ENCODE data around the gene CTAGE4.
"Not testable (repeated sequence)": the region's sequence is repeated elsewhere in the genome, so short reads cannot be mapped to it uniquely, and the experiment has no call there.

The CTAGE4 gene

DNA sequence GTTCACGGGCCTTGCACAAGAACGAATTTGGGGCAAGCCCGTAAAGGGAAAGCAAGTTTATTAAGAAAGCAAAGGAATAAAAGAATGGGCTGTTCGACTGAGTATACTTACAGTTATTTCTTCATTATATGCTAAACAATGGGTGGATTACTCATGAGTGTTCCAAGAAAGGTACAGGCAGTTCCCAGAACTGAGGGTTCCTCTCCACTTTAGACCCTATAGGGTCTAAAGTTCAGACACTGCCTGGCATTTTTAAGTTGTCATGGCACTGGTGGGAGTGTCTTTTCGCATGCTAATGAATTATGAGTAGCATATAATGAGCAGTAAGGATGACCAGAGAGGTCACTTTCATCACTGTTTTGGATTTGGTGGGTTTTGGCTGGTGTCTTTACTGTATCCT is 22.0 kb downstream of the CTAGE4 start:
- H3K9ac ChIP-seq (ENCODE audit: low read length); H2BK120ac ChIP-seq (ENCODE audit: low read depth, low read length); H3K4me3 ChIP-seq (ENCODE audit: insufficient read depth in 1 of 2, low read depth in 1 of 2, low read length in 2 of 2); H2BK15ac ChIP-seq (ENCODE audit: low read depth, poor library complexity, severe bottlenecking); H2BK5ac ChIP-seq (ENCODE audit: low read depth, low read length, poor library complexity, severe bottlenecking); DNase-seq; H4K8ac ChIP-seq (ENCODE audit: low read length); H3K9me3 ChIP-seq (ENCODE audit: control insufficient read depth, low read length); H3K27ac ChIP-seq (ENCODE audit: low read length, poor library complexity, severe bottlenecking); H3K4me1 ChIP-seq (ENCODE audit: control insufficient read depth, insufficient read depth, low read depth, low read length); H3K27me3 ChIP-seq (ENCODE audit: control insufficient read depth in 1 of 2, insufficient read depth in 1 of 2, low read length in 2 of 2); H3K14ac ChIP-seq (ENCODE audit: low read length in 2 of 2); H4K91ac ChIP-seq (ENCODE audit: low read length); H2AK5ac ChIP-seq (ENCODE audit: low read length, severe bottlenecking); H3K23ac ChIP-seq (ENCODE audit: low read length in 2 of 2); H3K36me3 ChIP-seq (ENCODE audit: control insufficient read depth in 1 of 2, insufficient read depth in 2 of 2, low read depth in 1 of 2, low read length in 2 of 2); H3K4me2 ChIP-seq (ENCODE audit: low read length, poor library complexity, severe bottlenecking); H3K18ac ChIP-seq (ENCODE audit: low read depth in 1 of 2, low read length in 2 of 2); H3K79me1 ChIP-seq (replicated peaks; ENCODE audit: low read length, poor library complexity, severe bottlenecking); H2AFZ ChIP-seq (ENCODE audit: low read depth, low read length); H3K4ac ChIP-seq (ENCODE audit: low read depth in 1 of 2, low read length in 2 of 2); H2BK12ac ChIP-seq (ENCODE audit: low read length in 2 of 2): not testable (repeated sequence)
- WGBS: no CpG with 5 or more reads among the region's 5 CpGs

DNA sequence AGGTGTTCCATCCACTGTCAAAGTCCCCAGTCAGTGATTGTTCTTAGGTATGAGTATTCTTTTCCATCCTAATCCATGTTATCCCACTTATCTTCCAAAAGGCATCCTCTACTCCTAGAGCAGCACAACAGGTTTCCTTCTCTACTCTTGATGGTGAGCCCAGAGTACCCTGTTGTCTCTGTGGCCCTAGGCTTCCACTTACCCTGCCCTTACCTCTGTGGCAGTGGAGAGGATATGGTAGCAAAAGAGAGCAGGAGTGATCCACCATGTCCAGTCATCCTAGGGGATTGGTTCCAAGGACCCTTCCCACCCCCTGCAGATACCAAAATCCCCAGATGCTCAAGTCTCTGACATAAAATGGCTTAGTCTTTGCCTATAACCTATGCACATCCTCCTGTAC is 33.9 kb downstream of the CTAGE4 start:
- H3K27ac ChIP-seq (ENCODE audit: low read length, poor library complexity, severe bottlenecking); H2BK12ac ChIP-seq (ENCODE audit: low read length in 2 of 2); H3K9me3 ChIP-seq (ENCODE audit: control insufficient read depth, low read length); H3K79me1 ChIP-seq (replicated peaks; ENCODE audit: low read length, poor library complexity, severe bottlenecking); H3K4ac ChIP-seq (ENCODE audit: low read depth in 1 of 2, low read length in 2 of 2); H3K4me2 ChIP-seq (ENCODE audit: low read length, poor library complexity, severe bottlenecking); H3K4me3 ChIP-seq (ENCODE audit: insufficient read depth in 1 of 2, low read depth in 1 of 2, low read length in 2 of 2); H2AFZ ChIP-seq (ENCODE audit: low read depth, low read length); H3K18ac ChIP-seq (ENCODE audit: low read depth in 1 of 2, low read length in 2 of 2); H4K8ac ChIP-seq (ENCODE audit: low read length); H2BK5ac ChIP-seq (ENCODE audit: low read depth, low read length, poor library complexity, severe bottlenecking); H3K14ac ChIP-seq (ENCODE audit: low read length in 2 of 2); H2AK5ac ChIP-seq (ENCODE audit: low read length, severe bottlenecking); H3K9ac ChIP-seq (ENCODE audit: low read length); H3K27me3 ChIP-seq (ENCODE audit: control insufficient read depth in 1 of 2, insufficient read depth in 1 of 2, low read length in 2 of 2); H3K36me3 ChIP-seq (ENCODE audit: control insufficient read depth in 1 of 2, insufficient read depth in 2 of 2, low read depth in 1 of 2, low read length in 2 of 2); DNase-seq; H3K4me1 ChIP-seq (ENCODE audit: control insufficient read depth, insufficient read depth, low read depth, low read length); H4K91ac ChIP-seq (ENCODE audit: low read length); H2BK15ac ChIP-seq (ENCODE audit: low read depth, poor library complexity, severe bottlenecking); H3K23ac ChIP-seq (ENCODE audit: low read length in 2 of 2); H2BK120ac ChIP-seq (ENCODE audit: low read depth, low read length): not testable (repeated sequence)

DNA sequence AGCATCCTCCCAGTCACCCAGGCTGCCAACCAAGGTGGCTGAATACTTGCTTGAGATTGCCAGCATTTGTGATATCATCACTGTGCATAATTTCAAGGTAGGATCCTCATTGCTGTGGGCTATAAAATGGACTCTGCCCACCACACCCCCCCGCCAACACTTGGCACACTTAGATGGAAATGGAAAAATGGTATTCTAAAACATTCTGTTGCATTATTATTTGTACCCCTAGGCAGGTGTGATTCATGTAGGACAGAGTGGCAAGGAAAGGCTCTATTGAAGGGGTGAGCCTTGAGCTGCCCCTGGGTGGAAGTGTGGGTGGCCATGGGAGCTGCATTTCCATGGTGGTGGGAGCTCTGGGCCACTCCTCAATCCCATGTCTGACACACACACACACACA is 35.3 kb downstream of the CTAGE4 start:
- not testable (repeated sequence) for H3K4ac ChIP-seq (ENCODE audit: low read depth in 1 of 2, low read length in 2 of 2); H3K36me3 ChIP-seq (ENCODE audit: control insufficient read depth in 1 of 2, insufficient read depth in 2 of 2, low read depth in 1 of 2, low read length in 2 of 2); H2AK5ac ChIP-seq (ENCODE audit: low read length, severe bottlenecking); H4K91ac ChIP-seq (ENCODE audit: low read length); H3K79me1 ChIP-seq (replicated peaks; ENCODE audit: low read length, poor library complexity, severe bottlenecking); H3K23ac ChIP-seq (ENCODE audit: low read length in 2 of 2); H3K4me3 ChIP-seq (ENCODE audit: insufficient read depth in 1 of 2, low read depth in 1 of 2, low read length in 2 of 2); H3K14ac ChIP-seq (ENCODE audit: low read length in 2 of 2); DNase-seq; H2BK12ac ChIP-seq (ENCODE audit: low read length in 2 of 2); H3K4me2 ChIP-seq (ENCODE audit: low read length, poor library complexity, severe bottlenecking); H3K4me1 ChIP-seq (ENCODE audit: control insufficient read depth, insufficient read depth, low read depth, low read length); H3K18ac ChIP-seq (ENCODE audit: low read depth in 1 of 2, low read length in 2 of 2); H3K27me3 ChIP-seq (ENCODE audit: control insufficient read depth in 1 of 2, insufficient read depth in 1 of 2, low read length in 2 of 2); H2BK120ac ChIP-seq (ENCODE audit: low read depth, low read length); H4K8ac ChIP-seq (ENCODE audit: low read length); H2BK5ac ChIP-seq (ENCODE audit: low read depth, low read length, poor library complexity, severe bottlenecking); H3K9me3 ChIP-seq (ENCODE audit: control insufficient read depth, low read length); H2BK15ac ChIP-seq (ENCODE audit: low read depth, poor library complexity, severe bottlenecking); H2AFZ ChIP-seq (ENCODE audit: low read depth, low read length); H3K9ac ChIP-seq (ENCODE audit: low read length); H3K27ac ChIP-seq (ENCODE audit: low read length, poor library complexity, severe bottlenecking)
- WGBS: no CpG with 5 or more reads among the region's 1 CpG

DNA sequence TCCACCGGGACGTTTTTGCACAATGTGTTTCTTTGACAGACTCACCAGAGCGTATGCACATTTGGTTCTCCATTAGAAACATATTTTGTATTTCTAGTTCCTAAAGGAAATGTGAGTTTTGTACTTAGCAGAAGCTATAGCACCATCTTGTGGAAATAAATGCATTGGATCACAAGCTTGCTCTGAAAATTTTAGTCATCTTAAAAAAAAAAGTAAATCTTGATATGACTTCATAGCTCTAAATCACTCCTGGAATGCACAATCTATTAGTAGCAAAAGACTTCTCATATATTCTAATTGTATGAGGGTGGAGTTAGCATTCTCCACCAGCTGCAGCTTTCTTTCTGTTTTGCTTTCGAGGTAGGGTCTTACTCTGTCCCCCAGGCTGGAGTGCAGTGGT is 35.9 kb downstream of the CTAGE4 start:
- not testable (repeated sequence) for H3K4me2 ChIP-seq (ENCODE audit: low read length, poor library complexity, severe bottlenecking); H2BK5ac ChIP-seq (ENCODE audit: low read depth, low read length, poor library complexity, severe bottlenecking); H3K23ac ChIP-seq (ENCODE audit: low read length in 2 of 2); H2BK12ac ChIP-seq (ENCODE audit: low read length in 2 of 2); H2BK15ac ChIP-seq (ENCODE audit: low read depth, poor library complexity, severe bottlenecking); H3K27me3 ChIP-seq (ENCODE audit: control insufficient read depth in 1 of 2, insufficient read depth in 1 of 2, low read length in 2 of 2); H3K9me3 ChIP-seq (ENCODE audit: control insufficient read depth, low read length); H3K4me1 ChIP-seq (ENCODE audit: control insufficient read depth, insufficient read depth, low read depth, low read length); H4K8ac ChIP-seq (ENCODE audit: low read length); H3K4ac ChIP-seq (ENCODE audit: low read depth in 1 of 2, low read length in 2 of 2); H2BK120ac ChIP-seq (ENCODE audit: low read depth, low read length); H3K4me3 ChIP-seq (ENCODE audit: insufficient read depth in 1 of 2, low read depth in 1 of 2, low read length in 2 of 2); H3K27ac ChIP-seq (ENCODE audit: low read length, poor library complexity, severe bottlenecking); H3K79me1 ChIP-seq (replicated peaks; ENCODE audit: low read length, poor library complexity, severe bottlenecking); H3K9ac ChIP-seq (ENCODE audit: low read length); H3K36me3 ChIP-seq (ENCODE audit: control insufficient read depth in 1 of 2, insufficient read depth in 2 of 2, low read depth in 1 of 2, low read length in 2 of 2); H2AK5ac ChIP-seq (ENCODE audit: low read length, severe bottlenecking); H3K18ac ChIP-seq (ENCODE audit: low read depth in 1 of 2, low read length in 2 of 2); H3K14ac ChIP-seq (ENCODE audit: low read length in 2 of 2); H4K91ac ChIP-seq (ENCODE audit: low read length); DNase-seq; H2AFZ ChIP-seq (ENCODE audit: low read depth, low read length)
- no CpG with 5 or more reads among the region's 4 CpGs for WGBS
